Measurements from ENCODE around the gene FAM222A. TPM values are rescaled to one million over a fixed set of nuclear protein-coding genes. Genes with fewer than 3 reads are reported as not detected.

Gene FAM222A
- total RNA-seq, 2 donors from 2014 or later, result 1.3 to 2.0 TPM

- no peaks in the 10 kb centered on the region for H3K9me3 ChIP-seq (ENCODE audit: control insufficient read depth, low read length, poor library complexity, severe bottlenecking)
- H3K27ac Mint-ChIP-seq, result no peak overlapping the region
- no peak overlapping the region for H3K4me3 Mint-ChIP-seq
- H3K4me1 Mint-ChIP-seq, result no peaks in the 10 kb centered on the region
- no peaks in the 10 kb centered on the region for H3K36me3 Mint-ChIP-seq (ENCODE audit: low read depth)
- DNase-seq (no peak), ATAC-seq (no peak)
- peaks cover 4% of the 10 kb centered on the region for H3K27me3 Mint-ChIP-seq
These were observed 13.6 kb downstream of the FAM222A start for GRCh38 chr12:109727039-109727723.

GRCh38 chr12:109727746-109728726 lies 14.4 kb downstream of the FAM222A start:
- no peak for ATAC-seq
- DNase-seq, result no peak
- Mint-ChIP-seq H3K36me3 (ENCODE audit: low read depth) (peaks cover 4% of the 10 kb centered on the region), H3K4me3 (no peak overlapping the region), H3K27me3 (peaks cover 10% of the 10 kb centered on the region), H3K4me1 (no peaks in the 10 kb centered on the region), H3K27ac (no peak overlapping the region)
- no peaks in the 10 kb centered on the region for H3K9me3 ChIP-seq (ENCODE audit: control insufficient read depth, low read length, poor library complexity, severe bottlenecking)

GRCh38 chr12:109728921-109729320 lies 15.3 kb downstream of the FAM222A start:
- DNase-seq, result no peak
- no peaks in the 10 kb centered on the region for H3K9me3 ChIP-seq (ENCODE audit: control insufficient read depth, low read length, poor library complexity, severe bottlenecking)
- Mint-ChIP-seq H3K27ac (no peak overlapping the region), H3K4me1 (no peaks in the 10 kb centered on the region), H3K36me3 (ENCODE audit: low read depth) (peaks cover 4% of the 10 kb centered on the region), H3K27me3 (peaks cover 15% of the 10 kb centered on the region), H3K4me3 (no peak overlapping the region)
- ATAC-seq, result no peak

- peaks cover 4% of the 10 kb centered on the region for H3K36me3 Mint-ChIP-seq (ENCODE audit: low read depth)
- no peak for ATAC-seq
These were observed 15.8 kb downstream of the FAM222A start for GRCh38 chr12:109729371-109729781.

GRCh38 chr12:109729801-109730200 lies 16.2 kb downstream of the FAM222A start:
- H3K27ac Mint-ChIP-seq, result no peak overlapping the region
- no peaks in the 10 kb centered on the region for H3K9me3 ChIP-seq (ENCODE audit: control insufficient read depth, low read length, poor library complexity, severe bottlenecking)
- peaks cover 4% of the 10 kb centered on the region for H3K36me3 Mint-ChIP-seq (ENCODE audit: low read depth)
- ATAC-seq (no peak), DNase-seq (no peak)
- no peak overlapping the region for H3K4me3 Mint-ChIP-seq
- no peaks in the 10 kb centered on the region for H3K4me1 Mint-ChIP-seq
- H3K27me3 Mint-ChIP-seq, result peaks cover 24% of the 10 kb centered on the region

More at GRCh38 chr12:109729371-109729781, 15.8 kb downstream of the FAM222A start:
- H3K9me3 ChIP-seq (ENCODE audit: control insufficient read depth, low read length, poor library complexity, severe bottlenecking), result no peaks in the 10 kb centered on the region
- Mint-ChIP-seq H3K4me3 (no peak overlapping the region), H3K4me1 (no peaks in the 10 kb centered on the region), H3K27me3 (peaks cover 20% of the 10 kb centered on the region), H3K27ac (no peak overlapping the region)
- no peak for DNase-seq

GRCh38 chr12:109730306-109731145 lies 16.9 kb downstream of the FAM222A start:
- no peaks in the 10 kb centered on the region for H3K9me3 ChIP-seq (ENCODE audit: control insufficient read depth, low read length, poor library complexity, severe bottlenecking)
- ATAC-seq, result no peak
- Mint-ChIP-seq H3K4me3 (no peak overlapping the region), H3K36me3 (ENCODE audit: low read depth) (peaks cover 6% of the 10 kb centered on the region), H3K4me1 (no peaks in the 10 kb centered on the region), H3K27me3 (peaks cover 31% of the 10 kb centered on the region), H3K27ac (no peak overlapping the region)
- no peak for DNase-seq

- no peak for ATAC-seq
- no peaks in the 10 kb centered on the region for H3K9me3 ChIP-seq (ENCODE audit: control insufficient read depth, low read length, poor library complexity, severe bottlenecking)
- H3K4me3 Mint-ChIP-seq, result no peak overlapping the region
- H3K27ac Mint-ChIP-seq, result no peak overlapping the region
- peak in 1 of 3 donors; percentile 5 for DNase-seq
- peaks cover 36% of the 10 kb centered on the region for H3K27me3 Mint-ChIP-seq
- H3K4me1 Mint-ChIP-seq, result no peaks in the 10 kb centered on the region
- H3K36me3 Mint-ChIP-seq (ENCODE audit: low read depth), result peaks cover 6% of the 10 kb centered on the region
These were observed 17.7 kb downstream of the FAM222A start for GRCh38 chr12:109731231-109731731.

- peaks cover 41% of the 10 kb centered on the region for H3K27me3 Mint-ChIP-seq
- H3K4me1 Mint-ChIP-seq, result no peaks in the 10 kb centered on the region
- H3K27ac Mint-ChIP-seq, result no peak overlapping the region
- no peaks in the 10 kb centered on the region for H3K9me3 ChIP-seq (ENCODE audit: control insufficient read depth, low read length, poor library complexity, severe bottlenecking)
- DNase-seq (no peak), ATAC-seq (no peak)
- peaks cover 6% of the 10 kb centered on the region for H3K36me3 Mint-ChIP-seq (ENCODE audit: low read depth)
- no peak overlapping the region for H3K4me3 Mint-ChIP-seq
These were observed 18.2 kb downstream of the FAM222A start for GRCh38 chr12:109731806-109732205.

- Mint-ChIP-seq H3K27me3 (peaks cover 45% of the 10 kb centered on the region), H3K36me3 (ENCODE audit: low read depth) (peaks cover 6% of the 10 kb centered on the region), H3K27ac (no peak overlapping the region), H3K4me1 (no peaks in the 10 kb centered on the region), H3K4me3 (no peak overlapping the region)
- DNase-seq (peak in 1 of 3 donors; percentile 4), ATAC-seq (no peak)
- H3K9me3 ChIP-seq (ENCODE audit: control insufficient read depth, low read length, poor library complexity, severe bottlenecking), result no peaks in the 10 kb centered on the region
These were observed 19.0 kb downstream of the FAM222A start for GRCh38 chr12:109732321-109733305.

GRCh38 chr12:109734219-109735000 lies 20.8 kb downstream of the FAM222A start:
- Mint-ChIP-seq H3K27ac (peak overlapping the region; percentile 6), H3K4me3 (no peak overlapping the region), H3K27me3 (peaks cover 45% of the 10 kb centered on the region), H3K36me3 (ENCODE audit: low read depth) (peaks cover 6% of the 10 kb centered on the region), H3K4me1 (no peaks in the 10 kb centered on the region)
- DNase-seq (peak in 2 of 3 donors; percentile 1 to 3), ATAC-seq (no peak)
- no peaks in the 10 kb centered on the region for H3K9me3 ChIP-seq (ENCODE audit: control insufficient read depth, low read length, poor library complexity, severe bottlenecking)

- DNase-seq, result peak; percentile 2 to 4 (median 3)
- no peaks in the 10 kb centered on the region for H3K4me1 Mint-ChIP-seq
These were observed 21.5 kb downstream of the FAM222A start for GRCh38 chr12:109735051-109735521.

More at GRCh38 chr12:109735051-109735521, 21.5 kb downstream of the FAM222A start:
- Mint-ChIP-seq H3K36me3 (ENCODE audit: low read depth) (peaks cover 6% of the 10 kb centered on the region), H3K4me3 (peak overlapping the region; percentile 39), H3K27me3 (peaks cover 45% of the 10 kb centered on the region), H3K27ac (no peak overlapping the region)
- H3K9me3 ChIP-seq (ENCODE audit: control insufficient read depth, low read length, poor library complexity, severe bottlenecking), result no peaks in the 10 kb centered on the region
- no peak for ATAC-seq
